Activated B cell treated with CpG ODN at 0.5 μM for 24 hours (primary cell): ENCODE results near the gene TM4SF18. TPM values are rescaled to one million over a fixed set of nuclear protein-coding genes. Genes with fewer than 3 reads are reported as not detected.

Experiments
- ATAC-seq: fragments of 200-7000 bp; cut with Tn5 transposase; one replicate; pipeline ENCODE4 v1.10.0; 2021; ENCODE audit warnings: low read depth, mild to moderate bottlenecking, moderate library complexity
- CTCF ChIA-PET: fragments of 350-600 bp; sonication (Branson Sonifier 250); formaldehyde crosslinking; loops from one replicate; lab custom pipeline; 2021; ENCODE audit warnings: antibody characterized with exemption; lab: Charles Lee
- POLR2A ChIA-PET: fragments of 350-600 bp; sonication (Branson Sonifier 250); formaldehyde crosslinking; loops from one replicate; lab custom pipeline; 2021; ENCODE audit warnings: antibody characterized with exemption; lab: Charles Lee
- DNase-seq: peaks from one replicate; pipeline ENCODE4 v3.0.0; 2022
- H3K27ac Mint-ChIP-seq: one replicate; pipeline ENCODE4 v1.8.0; 2020; ENCODE audit warnings: mixed read lengths
- H3K27me3 Mint-ChIP-seq: one replicate; pipeline ENCODE4 v1.8.0; 2021; ENCODE audit warnings: mixed read lengths
- H3K36me3 Mint-ChIP-seq: one replicate; pipeline ENCODE4 v1.8.0; 2021; ENCODE audit warnings: low read depth, mixed read lengths
- H3K4me1 Mint-ChIP-seq: one replicate; pipeline ENCODE4 v1.8.0; 2021; ENCODE audit warnings: mixed read lengths
- H3K4me3 Mint-ChIP-seq: one replicate; pipeline ENCODE4 v1.8.0; 2020; ENCODE audit warnings: mild to moderate bottlenecking, mixed read lengths
- H3K9me3 Mint-ChIP-seq: one replicate; pipeline ENCODE4 v1.8.0; 2020; ENCODE audit warnings: mixed read lengths
- intact Hi-C: fragments of 100-400 bp; cut with micrococcal nuclease; formaldehyde crosslinking; loops from one replicate; pipeline ENCODE4 v1.15.1; 2024
- total RNA-seq: library from RNA; stranded (reverse); gene quantifications from 2 replicates; pipeline ENCODE4 v1.2.3, GENCODE V29; 2022
- TF ChIP-seq, protein P1 (sequence below): fragments of 200-600 bp; IDR thresholded peaks from one replicate; pipeline ENCODE4 v1.8.0; 2022; ENCODE audit warnings: antibody characterized with exemption, mild to moderate bottlenecking

The TM4SF18 gene
- total RNA-seq, 1 donor from 2014 or later: not detected

- no peaks in the 10 kb centered on the region for H3K9me3 Mint-ChIP-seq
- peaks cover 7% of the 10 kb centered on the region for H3K27me3 Mint-ChIP-seq
- no peaks in the 10 kb centered on the region for H3K36me3 Mint-ChIP-seq
- intact Hi-C loops: no loop called here
- ChIA-PET POLR2A (no interaction called here), CTCF (no interaction called here)
- H3K27ac Mint-ChIP-seq: no peak overlapping the region
- H3K4me1 Mint-ChIP-seq: no peaks in the 10 kb centered on the region
- DNase-seq (no peak), ATAC-seq (no peak)
- no peak overlapping the region for H3K4me3 Mint-ChIP-seq
- TF ChIP-seq, protein P1, sequence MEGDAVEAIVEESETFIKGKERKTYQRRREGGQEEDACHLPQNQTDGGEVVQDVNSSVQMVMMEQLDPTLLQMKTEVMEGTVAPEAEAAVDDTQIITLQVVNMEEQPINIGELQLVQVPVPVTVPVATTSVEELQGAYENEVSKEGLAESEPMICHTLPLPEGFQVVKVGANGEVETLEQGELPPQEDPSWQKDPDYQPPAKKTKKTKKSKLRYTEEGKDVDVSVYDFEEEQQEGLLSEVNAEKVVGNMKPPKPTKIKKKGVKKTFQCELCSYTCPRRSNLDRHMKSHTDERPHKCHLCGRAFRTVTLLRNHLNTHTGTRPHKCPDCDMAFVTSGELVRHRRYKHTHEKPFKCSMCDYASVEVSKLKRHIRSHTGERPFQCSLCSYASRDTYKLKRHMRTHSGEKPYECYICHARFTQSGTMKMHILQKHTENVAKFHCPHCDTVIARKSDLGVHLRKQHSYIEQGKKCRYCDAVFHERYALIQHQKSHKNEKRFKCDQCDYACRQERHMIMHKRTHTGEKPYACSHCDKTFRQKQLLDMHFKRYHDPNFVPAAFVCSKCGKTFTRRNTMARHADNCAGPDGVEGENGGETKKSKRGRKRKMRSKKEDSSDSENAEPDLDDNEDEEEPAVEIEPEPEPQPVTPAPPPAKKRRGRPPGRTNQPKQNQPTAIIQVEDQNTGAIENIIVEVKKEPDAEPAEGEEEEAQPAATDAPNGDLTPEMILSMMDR: no peak
Observed at GRCh38 chr3:149369991-149370866, 36.8 kb upstream of the TM4SF18 start.

GRCh38 chr3:149368674-149369497, 35.5 kb upstream of the TM4SF18 start:
- no peak for DNase-seq
- Mint-ChIP-seq H3K27ac (no peak overlapping the region), H3K9me3 (no peaks in the 10 kb centered on the region), H3K4me3 (no peak overlapping the region), H3K36me3 (no peaks in the 10 kb centered on the region), H3K27me3 (peaks cover 10% of the 10 kb centered on the region), H3K4me1 (no peaks in the 10 kb centered on the region)
- POLR2A ChIA-PET: no interaction called here
- ATAC-seq: no peak
- intact Hi-C loops: no loop called here
- TF ChIP-seq, protein P1: no peak
- CTCF ChIA-PET: no interaction called here

- ChIA-PET POLR2A (no interaction called here), CTCF (no interaction called here)
- no peaks in the 10 kb centered on the region for H3K36me3 Mint-ChIP-seq
- H3K27ac Mint-ChIP-seq: no peak overlapping the region
- H3K9me3 Mint-ChIP-seq: no peaks in the 10 kb centered on the region
- TF ChIP-seq, protein P1: no peak
- intact Hi-C loops: no loop called here
- ATAC-seq (no peak), DNase-seq (no peak)
- no peaks in the 10 kb centered on the region for H3K4me1 Mint-ChIP-seq
- no peak overlapping the region for H3K4me3 Mint-ChIP-seq
- H3K27me3 Mint-ChIP-seq: peaks cover 11% of the 10 kb centered on the region
Observed at GRCh38 chr3:149368201-149368673, 34.8 kb upstream of the TM4SF18 start.

- no peak overlapping the region for H3K27ac Mint-ChIP-seq
- no peaks in the 10 kb centered on the region for H3K4me1 Mint-ChIP-seq
- no peaks in the 10 kb centered on the region for H3K9me3 Mint-ChIP-seq
- DNase-seq (no peak), ATAC-seq (no peak)
- POLR2A ChIA-PET: no interaction called here
- H3K36me3 Mint-ChIP-seq: no peaks in the 10 kb centered on the region
- intact Hi-C loops: no loop called here
- no peak overlapping the region for H3K4me3 Mint-ChIP-seq
- CTCF ChIA-PET: no interaction called here
- TF ChIP-seq, protein P1: no peak
- H3K27me3 Mint-ChIP-seq: peaks cover 12% of the 10 kb centered on the region
Observed at GRCh38 chr3:149366941-149367840, 33.8 kb upstream of the TM4SF18 start.
